ENCODE results near the gene ARMH2.
"Not testable (repeated sequence)": the region's sequence is repeated elsewhere in the genome, so short reads cannot be mapped to it uniquely, and the experiment has no call there.

Gene ARMH2

DNA sequence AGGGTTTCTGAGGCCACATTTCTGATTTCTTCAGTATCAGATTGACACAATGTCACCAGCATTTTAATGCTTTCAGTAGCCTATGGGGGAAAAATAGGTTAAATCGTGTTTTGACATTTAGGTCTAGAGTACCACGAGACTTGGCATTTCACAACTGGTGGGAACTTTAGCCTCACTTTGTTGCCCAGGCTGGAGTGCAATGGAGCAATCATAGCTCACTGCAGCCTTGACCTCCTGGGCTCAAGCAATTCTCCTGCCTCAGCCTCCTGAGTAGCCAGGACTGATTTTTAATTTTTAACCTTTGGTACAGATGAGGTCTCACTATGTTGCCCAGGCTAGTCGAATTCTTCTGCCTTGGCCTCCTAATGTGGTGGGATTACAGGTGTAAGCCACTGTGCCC, 11.0 kb upstream of the ARMH2 start:
- DNase-seq: no peak

DNA sequence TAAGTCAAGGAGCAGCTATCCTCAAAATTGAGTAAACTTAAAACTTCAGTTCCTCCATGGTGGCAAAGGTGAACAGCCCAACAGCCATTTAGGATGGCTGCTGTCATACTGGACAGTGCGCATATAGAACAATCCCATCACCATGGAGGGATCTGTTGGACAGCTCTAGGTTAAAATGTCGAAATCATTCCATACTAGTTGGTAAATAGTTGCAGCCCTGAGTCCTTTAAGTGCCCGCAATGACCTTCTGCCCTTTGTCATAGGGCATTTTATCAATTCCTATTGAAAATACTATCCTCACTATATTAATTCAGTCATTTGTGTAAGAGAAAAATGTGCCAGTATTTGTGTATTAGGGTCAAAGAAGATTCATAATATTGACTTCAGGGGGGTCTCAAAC, 8.9 kb upstream of the ARMH2 start:
- no peak for DNase-seq

DNA sequence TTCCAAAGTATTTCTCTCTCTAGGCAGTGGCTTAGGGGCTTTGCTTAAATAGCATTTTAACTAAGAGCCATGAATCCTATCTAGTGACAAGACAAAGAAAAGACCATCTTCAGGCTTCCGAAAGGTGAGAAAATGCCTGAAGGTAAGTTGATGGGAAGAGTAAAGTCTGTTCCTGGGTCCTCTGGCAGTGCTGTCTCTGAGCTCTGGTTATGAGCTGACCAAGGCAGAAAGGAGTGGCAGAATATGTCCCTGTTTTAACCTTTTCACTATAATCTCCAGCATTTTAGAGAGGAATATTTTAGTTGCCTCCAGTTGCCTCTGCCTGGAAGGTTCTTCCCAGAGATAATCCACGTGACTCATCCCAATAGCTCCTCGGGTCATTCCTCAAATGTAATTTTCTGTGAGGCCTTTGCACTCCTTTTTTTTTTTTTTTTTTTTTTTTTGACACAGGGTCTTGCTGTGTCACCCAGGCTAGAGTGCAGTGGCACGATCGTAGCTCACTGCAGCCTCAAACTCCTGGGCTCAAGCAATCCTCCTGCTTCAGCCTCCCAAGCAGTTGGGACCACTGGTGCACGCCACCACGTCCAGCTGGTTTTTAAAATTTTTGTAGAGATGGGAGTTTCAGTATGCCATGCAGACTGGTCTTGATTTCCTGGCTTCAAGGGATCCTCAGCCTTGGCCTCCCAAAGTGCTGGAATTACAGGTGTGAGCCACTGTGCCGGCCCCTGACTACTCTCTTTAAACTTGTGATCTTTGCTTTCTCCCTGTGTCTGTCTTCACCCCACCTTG, 3.7 kb upstream of the ARMH2 start:
- DNase-seq: no peak

DNA sequence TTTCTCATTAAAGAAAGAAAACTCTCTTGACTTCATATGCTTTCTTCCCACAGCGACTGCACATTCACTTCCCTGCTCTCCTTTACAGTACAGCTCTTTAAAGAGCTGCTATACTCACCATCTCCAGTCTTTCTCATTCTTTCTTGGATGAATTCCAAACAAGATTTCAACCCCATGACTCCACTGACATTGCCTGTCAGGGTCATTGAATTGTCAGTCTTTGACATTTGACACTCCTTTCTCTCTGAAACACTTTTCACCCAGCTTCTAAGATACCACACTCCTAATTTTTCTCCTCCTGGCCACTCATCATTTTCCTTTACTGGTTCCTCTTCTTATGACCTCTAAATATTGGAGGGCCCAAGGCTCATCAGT, 811 bp upstream of the ARMH2 start:
- no peak for DNase-seq

DNA sequence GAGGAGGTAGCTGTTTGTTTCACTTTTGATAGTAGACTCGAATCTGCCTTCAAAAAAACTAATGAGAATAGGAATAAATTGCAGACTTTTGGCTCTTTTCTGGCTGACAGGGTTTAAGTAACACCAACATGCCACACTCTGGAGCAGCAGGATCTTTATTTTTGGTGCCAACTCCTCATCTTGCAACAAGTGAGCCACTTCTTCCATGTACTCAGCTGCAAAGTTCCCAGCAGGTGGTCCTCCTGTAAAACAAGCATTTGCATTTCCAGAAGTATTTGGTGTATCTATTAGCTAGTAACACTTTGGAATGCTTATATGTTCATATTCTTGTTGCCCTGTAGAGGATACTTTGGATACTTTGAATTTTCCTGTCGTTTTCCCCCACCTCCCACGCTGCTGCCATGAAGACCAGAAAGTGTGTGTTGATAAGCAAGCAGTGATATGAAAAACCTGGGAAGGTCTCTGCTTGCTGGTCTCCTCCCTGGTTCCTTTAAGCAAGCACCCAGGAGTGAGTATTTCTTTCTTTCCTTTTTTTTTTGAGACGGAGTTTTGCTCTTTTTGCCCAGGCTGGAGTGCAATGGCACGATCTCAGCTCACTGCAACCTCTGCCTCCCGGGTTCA, 1.0 kb downstream of the ARMH2 start:
- peak; percentile 55 for DNase-seq

DNA sequence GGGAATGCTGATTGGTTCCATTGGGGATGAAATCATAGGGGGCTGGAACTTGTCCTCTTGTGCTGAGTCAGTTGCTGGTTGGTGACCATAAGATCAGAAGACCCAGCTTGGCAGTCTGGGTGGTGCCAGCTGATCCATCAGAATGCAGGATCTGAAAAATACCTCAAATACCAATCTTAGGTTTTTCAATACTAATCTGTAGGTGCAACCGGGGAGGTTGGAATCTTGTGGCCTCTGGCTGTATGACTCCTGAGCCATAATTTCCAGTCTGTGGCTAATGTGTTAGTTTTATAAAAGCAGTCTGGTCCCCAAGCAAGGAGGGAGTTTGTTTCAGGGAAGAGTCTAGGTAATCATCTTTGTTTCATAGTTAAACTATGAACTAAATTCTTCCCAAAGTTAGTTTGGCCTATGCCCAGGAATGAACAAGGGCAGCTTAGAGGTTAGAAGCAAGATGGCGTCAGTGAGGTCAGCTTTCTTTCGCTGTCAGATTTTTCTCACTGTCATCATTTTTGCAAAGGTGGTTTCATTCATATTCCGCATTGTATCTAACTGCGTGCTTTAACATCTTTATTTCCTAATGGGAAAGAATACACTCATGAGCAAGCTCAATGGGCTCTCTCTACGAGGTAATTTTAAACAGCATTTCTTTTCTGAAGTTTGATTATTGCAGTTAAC, 2.0 kb downstream of the ARMH2 start:
- DNase-seq: no peak

DNA sequence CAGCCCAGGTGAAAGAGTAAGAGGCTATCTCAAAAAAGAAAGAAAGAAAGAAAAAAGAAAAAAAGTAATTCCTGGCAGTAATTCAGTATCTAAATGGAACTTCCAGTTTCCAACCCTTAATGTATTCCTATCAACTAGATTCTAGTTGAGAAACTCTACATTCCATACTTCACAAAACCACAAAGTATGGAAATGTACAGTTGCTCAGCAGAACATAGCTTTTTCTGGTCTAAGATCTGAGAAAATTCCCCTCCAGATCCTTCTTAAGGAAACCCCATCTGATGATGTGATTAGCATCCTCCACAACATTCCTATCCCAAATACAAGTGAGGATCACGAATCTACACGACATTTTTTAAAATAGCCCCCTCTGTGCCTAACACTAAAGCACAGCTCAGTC, 3.6 kb downstream of the ARMH2 start:
- DNase-seq: no peak

DNA sequence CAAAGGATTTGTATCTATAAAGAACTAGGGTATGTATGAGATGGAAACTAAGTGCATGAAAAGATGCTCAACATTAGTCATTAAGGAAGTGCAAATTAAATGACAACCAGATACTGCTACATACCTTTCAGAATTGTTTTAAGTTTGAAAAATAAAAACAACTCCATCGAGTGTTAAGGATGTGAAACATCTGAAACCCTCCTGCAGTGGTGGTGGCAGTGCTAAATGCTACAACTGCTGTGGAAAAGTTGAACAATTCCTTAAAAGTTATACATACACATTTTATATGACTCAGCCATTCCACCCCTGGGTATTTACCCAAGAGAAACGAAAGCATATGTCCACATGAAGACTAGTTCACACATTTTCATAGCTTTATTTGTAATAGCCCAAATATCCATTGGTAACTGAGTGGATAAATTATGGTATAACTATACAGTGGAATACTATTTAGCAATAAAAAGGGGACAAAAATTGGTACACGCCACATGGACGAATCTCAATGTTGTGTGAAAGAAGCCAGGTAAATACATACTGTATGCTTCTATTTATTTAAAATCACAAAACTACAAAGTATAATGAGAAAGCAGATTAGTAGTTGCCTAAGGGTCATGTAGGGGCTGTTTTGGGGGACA, 10.6 kb downstream of the ARMH2 start:
- no peak for DNase-seq

DNA sequence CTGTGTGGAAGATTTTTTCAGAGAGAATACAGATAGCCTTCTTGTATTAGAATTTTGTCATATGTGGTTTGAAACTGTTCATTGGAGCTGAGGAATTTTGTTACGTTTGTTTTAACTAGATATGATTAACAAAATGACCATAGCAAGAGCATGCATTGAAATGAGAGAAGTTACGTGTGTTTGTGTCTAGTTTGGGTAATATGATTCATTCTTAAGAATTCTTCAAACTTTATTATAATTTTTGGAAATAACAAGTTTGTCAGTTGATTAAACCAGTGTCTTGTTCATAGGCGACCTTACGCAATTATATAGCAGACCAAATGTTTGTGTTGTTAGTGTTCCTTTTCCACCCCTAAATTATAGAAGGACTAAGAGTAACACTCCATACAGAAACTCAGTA, 18.5 kb downstream of the ARMH2 start:
- no peak for DNase-seq

DNA sequence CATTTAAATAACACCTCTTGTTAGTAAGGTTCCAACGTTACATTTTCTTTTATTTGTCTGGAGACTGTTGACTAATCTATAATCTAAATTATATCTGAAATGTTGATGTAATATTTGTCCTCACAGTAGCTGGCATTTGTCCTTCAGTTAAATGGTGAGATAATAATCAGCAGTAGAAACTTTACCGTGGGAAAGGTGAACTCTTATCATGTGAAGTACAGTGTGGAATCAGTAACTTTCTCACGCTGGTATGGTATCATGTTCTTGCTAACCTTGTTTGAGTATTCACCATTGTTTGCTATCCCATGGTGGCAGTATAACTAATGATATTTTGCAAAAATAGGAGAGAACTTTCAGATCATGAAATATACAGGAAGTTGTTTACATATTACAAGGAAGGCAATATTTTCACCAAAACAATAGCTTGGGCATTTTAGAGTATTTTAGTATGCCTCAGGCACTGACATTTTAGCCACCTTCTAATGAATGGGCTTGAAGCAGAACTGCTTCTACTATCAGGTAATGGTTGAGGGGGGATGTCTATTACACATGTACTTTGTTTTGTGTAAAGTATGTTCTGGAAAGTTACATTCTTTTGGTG, 19.2 kb downstream of the ARMH2 start:
- DNase-seq: no peak

DNA sequence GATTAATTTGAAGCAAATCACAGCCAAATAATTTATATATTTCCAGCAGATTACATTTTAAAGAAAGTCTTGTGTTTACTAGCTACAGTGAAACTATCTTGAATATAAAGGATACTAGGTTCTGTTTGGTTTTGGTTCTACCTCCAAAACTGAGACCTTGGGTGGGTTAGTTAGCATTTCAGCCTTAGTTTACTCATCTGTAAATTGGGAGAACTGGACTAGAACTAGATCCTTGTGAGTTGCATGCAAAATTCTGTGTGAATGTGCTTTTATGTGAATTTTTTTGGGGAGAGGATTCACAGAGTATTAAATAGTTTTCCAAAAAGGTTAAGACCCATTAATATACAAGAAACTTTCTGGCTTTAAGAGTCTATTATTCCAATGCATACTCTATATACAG, 19.8 kb downstream of the ARMH2 start:
- DNase-seq: no peak

DNA sequence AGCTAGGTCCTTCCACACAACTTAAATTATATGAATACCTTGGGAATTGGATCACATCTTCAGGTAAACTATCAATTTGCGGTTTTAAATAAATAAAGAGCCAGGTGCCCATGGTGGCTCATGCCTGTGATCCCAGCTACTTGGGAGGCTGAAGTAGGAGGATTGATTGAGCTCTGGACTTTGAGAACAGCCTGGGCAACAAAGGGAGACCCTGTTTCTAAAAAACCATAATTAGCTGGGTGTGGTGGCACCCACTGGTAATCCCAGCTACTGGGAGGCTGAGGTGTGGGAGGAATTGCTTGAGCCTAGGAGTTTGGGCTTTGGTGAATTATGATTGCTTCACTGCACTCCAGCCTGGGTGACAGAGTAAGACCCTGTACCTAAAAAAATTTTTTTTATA, 20.6 kb downstream of the ARMH2 start:
- DNase-seq: no peak

DNA sequence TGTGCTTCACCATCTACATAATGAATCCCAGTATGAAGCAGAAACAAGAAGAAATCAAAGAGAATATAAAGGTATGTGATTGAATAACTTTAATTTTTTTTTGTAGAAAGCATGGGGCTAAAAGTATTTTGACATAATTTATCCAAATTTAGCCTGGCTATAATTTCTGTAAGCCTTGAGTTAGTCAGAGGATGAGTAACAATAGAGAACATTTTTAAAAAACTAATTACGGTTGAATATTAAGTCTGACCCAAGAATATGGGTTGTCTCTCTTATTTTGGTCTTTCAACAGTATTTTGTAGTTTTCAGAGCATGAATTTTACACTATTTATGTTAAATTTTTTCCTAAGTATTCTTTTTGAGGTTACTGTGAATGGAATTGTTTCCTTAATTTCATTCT, 21.5 kb downstream of the ARMH2 start:
- no peak for DNase-seq

DNA sequence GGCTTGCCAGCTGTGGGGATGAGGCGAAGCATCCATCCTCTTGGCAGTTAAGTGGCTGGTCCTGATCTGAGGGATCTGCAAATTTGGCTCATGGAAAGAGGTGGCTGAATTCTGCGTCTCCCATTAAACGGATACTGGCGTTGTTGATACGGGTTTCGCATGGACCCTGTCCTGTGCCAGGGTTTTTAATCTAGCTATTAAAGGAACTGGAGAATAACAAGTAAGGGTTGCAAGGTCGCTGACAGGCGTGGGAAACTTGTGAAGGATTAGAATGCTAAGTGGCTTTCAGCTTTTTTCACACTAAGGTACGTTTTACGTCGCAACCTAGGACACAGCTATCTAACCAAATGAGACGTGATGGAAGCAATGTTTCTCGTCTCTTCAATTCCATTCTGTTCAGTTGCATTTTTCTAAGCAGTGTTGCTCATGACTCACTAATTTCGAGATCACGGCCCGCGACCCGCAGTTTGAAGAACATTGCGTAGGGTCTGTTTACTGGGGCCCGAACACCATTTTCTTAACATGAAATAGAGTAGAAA, 23.1 kb downstream of the ARMH2 start:
- DNase-seq: peak; percentile 60

DNA sequence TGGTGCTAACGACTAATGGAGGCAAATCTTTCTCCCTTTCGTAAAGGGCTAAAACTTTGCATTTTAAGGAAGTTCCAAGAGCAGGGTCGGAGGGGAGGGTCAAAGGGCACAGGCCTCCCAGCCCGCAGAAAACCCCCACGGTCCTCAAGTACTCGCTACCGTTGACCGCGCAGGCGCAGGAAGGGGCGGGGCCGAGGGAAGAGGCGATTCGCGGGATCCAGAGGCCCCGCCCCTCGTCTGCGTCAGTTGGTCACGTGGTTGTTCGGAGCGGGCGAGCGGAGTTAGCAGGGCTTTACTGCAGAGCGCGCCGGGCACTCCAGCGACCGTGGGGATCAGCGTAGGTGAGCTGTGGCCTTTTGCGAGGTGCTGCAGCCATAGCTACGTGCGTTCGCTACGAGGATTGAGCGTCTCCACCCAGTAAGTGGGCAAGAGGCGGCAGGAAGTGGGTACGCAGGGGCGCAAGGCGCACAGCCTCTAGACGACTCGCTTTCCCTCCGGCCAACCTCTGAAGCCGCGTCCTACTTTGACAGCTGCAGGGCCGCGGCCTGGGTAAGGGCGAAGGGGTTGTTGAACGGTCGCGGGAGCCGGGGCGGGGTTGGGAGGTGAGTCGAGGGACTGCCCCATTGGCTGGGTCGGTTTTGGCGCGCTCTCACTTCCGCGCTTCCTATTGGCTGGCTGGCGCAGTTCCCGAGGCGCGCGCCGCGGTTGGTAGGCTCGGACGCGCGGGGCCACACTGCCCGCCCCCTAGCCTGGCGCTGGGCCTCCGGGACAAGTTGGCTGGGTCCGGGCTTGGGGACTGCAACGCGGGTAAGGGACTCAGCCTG, 23.8 kb downstream of the ARMH2 start, which contains the start of gene GMNN:
GMNN (plus strand) TSS at position 242 of the 824 bp plus-strand sequence. CDS start 2,310 bp downstream, outside the sequence.
- DNase-seq: peak; percentile 93

DNA sequence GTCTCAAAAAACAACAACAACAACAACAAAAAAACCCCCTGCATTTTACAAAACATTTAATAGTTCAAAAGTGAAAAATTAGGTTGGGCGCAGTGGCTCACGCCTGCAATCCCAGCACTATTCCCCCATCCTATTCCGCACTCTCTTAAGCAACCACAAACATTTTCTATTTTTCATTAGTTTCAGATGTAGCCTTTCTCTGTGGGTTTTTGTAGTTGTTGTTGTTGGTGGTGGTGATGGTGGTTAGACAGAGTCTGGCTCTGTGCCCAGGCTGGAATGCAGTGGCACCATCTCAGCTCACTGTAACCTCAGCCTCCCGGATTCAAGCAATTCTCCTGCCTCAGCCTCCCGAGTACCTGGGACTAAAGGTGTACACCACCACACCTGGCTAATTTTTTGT, 30.4 kb downstream of the ARMH2 start:
- no peak for DNase-seq

DNA sequence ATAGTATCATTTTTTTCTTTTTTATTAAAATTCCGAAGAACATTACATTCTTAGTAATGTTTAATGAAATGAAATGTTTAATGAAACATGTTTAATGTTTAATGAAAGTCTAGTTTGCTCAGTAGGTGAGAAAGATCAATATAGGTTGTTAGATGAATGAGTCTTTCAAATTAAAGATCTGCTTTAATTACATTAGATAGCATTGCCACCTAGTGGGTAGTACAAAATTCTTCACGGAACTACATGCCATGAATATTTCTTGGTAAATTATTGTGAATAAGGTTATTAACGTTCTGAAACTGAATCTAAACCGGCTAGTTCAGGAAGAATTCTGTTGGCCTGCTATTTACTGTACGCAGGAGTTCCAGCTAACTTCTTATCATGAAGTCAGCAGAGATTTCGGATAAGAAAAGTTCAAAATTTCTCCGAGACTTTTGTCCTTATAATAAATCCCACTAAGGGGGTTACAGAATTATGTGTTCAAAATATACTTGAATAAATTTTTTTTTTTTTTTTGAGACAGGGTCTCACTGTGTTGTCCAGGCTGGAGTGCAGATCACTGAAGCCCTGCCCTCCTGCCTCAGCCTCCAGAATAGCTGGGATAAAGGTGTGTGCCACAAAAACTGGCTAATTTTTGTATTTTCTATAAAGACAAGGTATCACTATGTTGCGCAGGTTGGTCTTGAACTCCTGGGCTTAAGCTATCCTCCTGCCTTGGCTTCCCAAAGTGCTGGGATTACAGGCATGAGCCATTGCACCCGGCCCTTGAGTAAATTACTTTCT, 31.8 kb downstream of the ARMH2 start:
- DNase-seq: no peak

DNA sequence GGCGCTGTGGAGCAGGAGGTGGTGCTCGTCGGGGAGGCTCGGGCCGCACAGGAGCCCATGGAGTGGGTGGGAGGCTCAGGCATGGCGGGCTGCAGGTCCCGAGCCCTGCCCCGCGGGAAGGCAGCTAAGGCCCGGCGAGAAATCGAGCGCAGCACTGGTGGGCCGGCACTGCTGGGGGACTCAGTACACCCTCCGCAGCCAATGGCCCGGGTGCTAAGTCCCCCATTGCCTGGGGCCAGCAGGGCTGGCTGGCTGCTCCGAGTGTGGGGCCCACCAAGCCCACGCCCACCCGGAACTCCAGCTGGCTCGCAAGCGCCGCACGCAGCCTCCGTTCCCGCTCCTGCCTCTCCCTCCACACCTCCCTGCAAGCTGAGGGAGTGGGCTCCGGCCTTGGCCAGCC, 32.7 kb downstream of the ARMH2 start:
- DNase-seq: not testable (repeated sequence)

DNA sequence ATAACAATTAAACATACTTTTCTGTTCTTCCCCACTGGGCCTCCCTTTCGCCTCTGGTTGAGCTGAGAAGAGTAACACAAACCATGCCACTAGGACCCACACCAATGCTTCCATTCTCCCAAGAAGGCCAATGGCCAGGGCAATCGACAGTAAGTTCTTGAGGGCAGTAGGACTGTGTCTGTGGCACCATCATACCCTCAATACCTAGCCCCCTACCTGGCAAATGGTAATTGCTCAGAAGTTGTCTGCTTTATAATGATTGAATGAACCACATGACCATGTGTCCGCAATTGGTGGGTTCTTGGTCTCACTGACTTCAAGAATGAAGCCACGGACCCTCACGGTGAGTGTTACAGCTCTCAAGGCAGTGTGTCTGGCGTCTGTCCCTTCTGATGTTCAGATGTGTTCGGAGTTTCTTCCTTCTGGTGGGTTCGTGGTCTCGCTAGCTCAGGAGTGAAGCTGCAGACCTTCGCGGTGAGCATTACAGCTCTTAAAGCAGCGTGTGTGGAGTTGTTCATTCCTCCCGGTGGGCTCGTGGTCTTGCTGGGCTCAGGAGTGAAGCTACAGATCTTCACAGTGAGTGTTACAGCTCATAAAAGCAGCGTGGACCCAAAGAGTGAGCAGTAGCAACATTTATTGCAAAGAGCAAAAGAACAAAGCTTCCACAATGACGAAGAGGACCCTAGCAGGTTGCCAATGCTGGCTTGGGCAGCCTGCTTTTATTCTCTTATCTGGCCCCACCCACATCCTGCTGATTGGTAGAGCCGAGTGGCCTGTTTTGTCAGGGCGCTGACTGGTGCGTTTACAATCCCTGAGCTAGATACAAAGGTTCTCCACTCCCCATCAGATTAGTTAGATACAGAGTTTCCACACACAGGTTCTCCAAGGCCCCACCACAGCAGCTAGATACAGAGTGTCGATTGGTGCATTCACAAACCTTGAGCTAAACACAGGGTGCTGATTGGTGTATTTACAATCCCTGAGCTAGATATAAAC, 33.6 kb downstream of the ARMH2 start:
- DNase-seq: not testable (repeated sequence)

DNA sequence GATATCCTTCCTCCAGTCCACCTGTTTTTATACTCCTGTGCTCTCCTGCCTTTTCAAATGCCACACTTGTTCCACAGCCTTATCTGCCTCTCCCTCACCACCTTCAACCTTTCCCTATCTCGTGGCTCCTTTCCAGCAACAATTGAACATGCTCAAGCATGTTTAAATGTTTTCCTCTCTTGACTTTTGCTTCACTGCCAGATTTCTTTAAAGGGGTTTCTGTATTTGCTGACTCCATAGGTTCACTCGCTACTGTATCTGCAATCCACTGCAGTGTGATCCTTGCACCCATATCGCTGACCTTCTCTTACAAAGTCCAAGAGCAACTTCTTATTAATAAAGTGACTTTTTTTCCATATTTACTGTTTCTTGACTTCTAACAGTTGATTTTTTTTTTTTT, 35.1 kb downstream of the ARMH2 start:
- DNase-seq: peak; percentile 91

Measured in DMS79 (cell line).